ENCODE results near the gene CDC37L1.

- TF ChIP-seq CTCF (IDR thresholded peaks at IDR 0.05) (no peak), POLR2A (IDR thresholded peaks at IDR 0.05) (no peak)
Observed at GRCh38 chr9:4740388-4740637, 60.9 kb downstream of the CDC37L1 start.
